Ovary (tissue), 9 donors: ENCODE data around the gene PDPR. TPM values are rescaled to one million over a fixed set of nuclear protein-coding genes. Genes with fewer than 3 reads are reported as not detected.
"Not testable (repeated sequence)": the region's sequence is repeated elsewhere in the genome, so short reads cannot be mapped to it uniquely, and the experiment has no call there.

Source experiments
- DNase-seq, 5 donors: peaks; one replicate each; pipeline ENCODE4 v3.0.0-alpha.2; 2019 to 2020
- H3K27ac ChIP-seq, 2 donors: fragments of 200-600 bp; one replicate each; pipeline versions ENCODE4 v1.5.1 to v1.8.0; 2019 to 2022
- H3K27me3 ChIP-seq: fragments of 200-600 bp; one replicate; pipeline ENCODE4 v1.8.0; 2022
- H3K36me3 ChIP-seq: fragments of 200-600 bp; sonication (generic); one replicate; pipeline ENCODE4 v1.5.1; 2019
- H3K4me1 ChIP-seq: one replicate; pipeline ENCODE4 v1.8.1; 2013; ENCODE audit warnings: mild to moderate bottlenecking, moderate library complexity; ENCODE audit not compliant: insufficient read depth
- H3K4me3 ChIP-seq: fragments of 200-600 bp; sonication (generic); one replicate; pipeline ENCODE4 v1.5.1; 2017
- H3K9me3 ChIP-seq, 2 donors: fragments of 200-600 bp in 1 of 2; sonication (generic) in 1 of 2; one replicate each; pipeline versions ENCODE4 v1.5.1 to v1.8.1; 2013 to 2019; ENCODE audit warnings: mild to moderate bottlenecking in 1 of 2, moderate library complexity in 1 of 2
- EP300 ChIP-seq: sonication (generic); formaldehyde crosslinking; IDR thresholded peaks from one replicate; pipeline ENCODE4 v1.6.1; 2017; ENCODE audit warnings: antibody characterized with exemption
- POLR2A ChIP-seq: fragments of 450-650 bp; IDR thresholded peaks from one replicate; pipeline ENCODE4 v1.6.1; 2017; ENCODE audit warnings: antibody characterized with exemption, mild to moderate bottlenecking, moderate library complexity
- WGBS, 3 donors: extraction: QIAGEN DNeasy Blood & Tissue Kit in 1 of 3; methylation state at CpG; one replicate each; pipeline versions ENCODE4 v1.1.5 to v1.1.7; 2013 to 2017; 5-methylcytosine and 5-hydroxymethylcytosine counted together
- intact Hi-C, 4 donors: fragments of 100-400 bp; cut with DNase I; formaldehyde crosslinking; loops; one replicate each; pipeline versions ENCODE4 v1.11.0 to v1.15.1; 2022 to 2023
- polyA plus RNA-seq, 2 donors: library from polyadenylated mRNA; stranded (reverse); fragments of 200-250 nt in 1 of 2; fragments of 350-450 nt in 1 of 2; fragmentation: Illumina TruSeq in 1 of 2; extraction: RNeasy Lipid Tissue Mini Kit (QIAGEN cat#74804) in 1 of 2; gene quantifications; one replicate each; pipeline ENCODE4 v1.2.3, GENCODE V29; 2013 to 2014
- total RNA-seq, 7 donors: library from RNA; depleted of rRNA in 2 of 7; stranded (reverse); fragments of >200 nt in 2 of 7; fragmentation: NEBNext Ultra II Directional in 3 of 7; extraction: Animal tissue kit (Norgen Biotek cat#: 25700) in 3 of 7; gene quantifications; one replicate each; pipeline versions ENCODE4 v1.1.0 to v1.2.4, GENCODE V29; 2016 to 2023
- TF ChIP-seq, protein P1 (sequence below), 3 donors: fragments of 450-650 bp in 2 of 3; fragments of 200-600 bp in 1 of 3; IDR thresholded peaks; one replicate each; pipeline versions ENCODE4 v1.5.1 to v1.8.0; 2016 to 2022; ENCODE audit warnings: antibody characterized with exemption in 3 of 3, mild to moderate bottlenecking in 1 of 3
- donor health status: DM: no; HTN: no; CAD: no; lungs with moderate emphysema.
- donor health status: DM: no; HTN: no; CAD: no.
- donor health status: Bipolar disorder and iron deficiency.
- donor health status: DM: yes; HTN: yes; CAD: no.
- donor health status: DM: no; HTN: no; CAD: no.
- donor health status: DM: yes; HTN: yes; CAD: no.

The PDPR gene
- total and polyA plus RNA-seq, 9 donors: 13.4 to 44.5 (median 21.7) TPM

DNA sequence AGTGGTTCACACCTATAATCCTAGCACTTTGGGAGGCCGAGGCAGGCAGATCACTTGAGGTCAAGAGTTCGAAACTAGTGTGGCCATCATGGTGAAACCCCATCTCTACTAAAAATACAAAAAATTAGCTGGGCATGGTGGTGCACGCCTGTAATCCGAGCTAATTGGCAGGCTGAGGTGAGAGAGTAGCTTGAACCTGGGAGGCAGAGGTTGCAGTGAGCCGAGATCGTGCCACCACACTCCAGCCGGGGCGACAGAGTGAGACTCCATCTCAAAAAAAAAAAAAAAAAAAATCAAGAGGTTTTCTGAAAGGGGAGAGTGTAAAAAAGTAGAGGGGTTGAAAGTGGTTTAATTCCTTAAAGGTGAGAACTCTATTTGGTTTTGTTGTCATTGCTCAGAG is 21.7 kb downstream of the PDPR start:
- H3K36me3 ChIP-seq, intact Hi-C loops, H3K27me3 ChIP-seq, H3K4me1 ChIP-seq, H3K9me3 ChIP-seq, H3K4me3 ChIP-seq, DNase-seq, H3K27ac ChIP-seq: not testable (repeated sequence)
- 92 to 94% (median 93%) methylated on average over 8 of the region's 8 CpGs for whole genome bisulfite sequencing, 3 donors

DNA sequence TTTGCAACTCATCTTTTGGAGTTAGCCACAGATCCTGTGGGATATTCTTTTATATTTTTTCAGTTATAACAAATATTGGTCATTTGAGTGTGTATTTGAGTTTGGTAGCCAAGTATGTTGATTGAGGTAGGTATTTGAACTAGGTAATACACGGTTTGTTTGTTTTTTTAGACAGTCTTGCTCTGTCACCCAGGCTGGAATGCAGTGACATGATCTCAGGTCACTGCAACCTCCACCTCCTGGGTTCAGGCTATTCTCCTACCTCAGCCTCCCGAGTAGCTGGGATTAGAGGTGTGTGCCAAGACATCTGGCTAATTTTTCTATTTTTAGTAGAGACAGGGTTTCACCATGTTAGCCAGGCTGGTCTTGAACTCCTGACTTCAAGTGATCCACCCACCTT is 22.5 kb downstream of the PDPR start:
- H3K36me3 ChIP-seq, DNase-seq: not testable (repeated sequence)
- 50 to 71% (median 54%) methylated on average over 2 of the region's 2 CpGs for WGBS, 3 donors

DNA sequence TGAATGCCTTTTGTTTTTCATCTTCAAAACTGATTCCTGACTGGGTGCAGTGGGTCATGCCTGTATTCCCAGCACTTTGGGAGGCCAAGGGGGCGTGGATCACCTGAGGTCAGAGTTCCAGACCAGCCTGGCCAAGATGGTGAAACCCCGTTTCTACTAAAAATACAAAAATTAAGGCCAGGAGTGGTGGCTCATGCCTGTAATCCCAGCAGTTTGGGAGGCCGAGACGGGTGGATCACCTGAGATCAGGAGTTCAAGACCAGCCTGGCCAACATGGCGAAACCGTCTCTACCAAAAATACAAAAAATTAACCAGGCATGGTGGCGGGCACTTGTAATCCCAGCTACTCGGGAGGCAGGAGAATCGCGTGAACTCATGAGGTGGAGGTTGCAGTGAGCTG is 28.6 kb downstream of the PDPR start:
- H3K4me1 ChIP-seq, H3K27me3 ChIP-seq, H3K36me3 ChIP-seq, H3K4me3 ChIP-seq, DNase-seq, H3K27ac ChIP-seq, H3K9me3 ChIP-seq, intact Hi-C loops: not testable (repeated sequence)
- WGBS, 3 donors: 93 to 95% (median 94%) methylated on average over 10 of the region's 10 CpGs

More for the DNA sequence above, 22.5 kb downstream of the PDPR start:
- H3K4me1 ChIP-seq, H3K4me3 ChIP-seq, H3K27me3 ChIP-seq, H3K9me3 ChIP-seq, H3K27ac ChIP-seq, intact Hi-C loops: not testable (repeated sequence)

DNA sequence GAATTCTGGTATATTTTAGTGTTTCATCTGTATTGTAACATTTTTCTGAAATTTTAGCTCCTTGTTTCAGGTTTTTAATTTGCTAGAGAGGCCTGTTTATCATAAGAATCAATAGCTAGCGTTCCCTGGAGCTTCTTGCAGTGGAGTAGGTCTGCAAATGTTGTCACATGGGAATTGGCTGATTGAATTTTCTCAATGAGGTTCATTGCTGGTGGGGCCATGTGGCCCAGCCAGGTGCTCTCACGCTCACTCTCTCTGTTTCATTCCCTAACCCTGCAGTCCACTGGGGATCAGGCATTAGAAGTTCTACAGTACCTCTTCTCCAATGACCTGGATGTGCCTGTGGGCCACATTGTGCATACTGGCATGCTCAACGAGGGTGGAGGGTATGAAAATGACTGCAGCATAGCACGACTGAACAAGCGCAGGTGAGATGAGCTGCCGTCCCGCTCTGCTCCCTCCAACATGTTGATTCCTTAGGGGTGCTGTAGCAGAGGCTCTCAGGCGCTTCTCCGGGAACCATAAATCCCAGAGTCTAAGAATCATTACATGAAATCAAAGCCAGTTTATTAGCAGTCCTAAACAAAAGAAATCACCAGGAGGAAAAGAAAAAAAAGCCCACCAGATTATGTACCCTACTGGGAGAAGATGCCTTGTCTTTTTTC is 29.2 kb downstream of the PDPR start:
- H3K4me1 ChIP-seq, DNase-seq, H3K4me3 ChIP-seq, intact Hi-C loops, H3K9me3 ChIP-seq, H3K36me3 ChIP-seq, H3K27me3 ChIP-seq, H3K27ac ChIP-seq: not testable (repeated sequence)
- WGBS, 3 donors: 80 to 86% (median 84%) methylated on average over 9 of the region's 9 CpGs

DNA sequence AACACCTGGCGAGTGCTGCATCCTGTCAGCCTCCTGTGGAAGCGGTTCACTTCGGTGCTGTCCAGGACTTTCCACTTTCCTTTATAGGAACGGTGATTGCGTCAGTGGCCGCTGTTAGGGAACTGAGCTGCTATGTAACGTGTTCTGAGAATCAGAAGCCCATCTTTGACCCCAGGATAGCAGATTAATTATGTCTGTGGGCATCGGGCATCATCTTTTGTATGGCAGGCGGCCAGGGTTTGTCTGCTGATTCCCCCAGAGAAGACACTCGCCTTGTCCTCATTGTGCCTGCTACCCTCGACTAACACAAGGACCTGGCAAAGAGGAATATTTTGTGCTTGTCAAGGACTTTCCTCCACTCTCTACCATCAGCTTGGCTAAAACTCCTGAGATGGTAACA is 33.7 kb downstream of the PDPR start:
- not testable (repeated sequence) for DNase-seq

DNA sequence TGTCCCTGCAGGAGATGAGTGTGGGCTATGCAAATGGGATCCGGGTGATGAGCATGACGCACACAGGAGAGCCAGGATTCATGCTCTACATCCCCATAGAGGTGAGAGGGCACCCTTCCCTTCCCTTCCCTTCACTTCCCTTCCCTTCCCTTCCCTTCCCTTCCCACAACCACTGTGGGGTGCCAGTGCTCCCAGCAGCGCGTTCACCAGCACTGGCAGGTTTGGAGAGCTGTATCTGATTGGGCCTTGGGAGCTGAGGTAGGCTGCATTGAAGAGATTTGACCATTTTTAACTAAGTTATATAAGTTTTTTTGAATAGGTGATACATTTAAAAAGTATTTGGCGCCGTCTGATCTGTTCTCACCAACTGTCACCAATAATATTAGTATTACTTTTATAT is 34.3 kb downstream of the PDPR start:
- 91 to 96% (median 92%) methylated on average over 6 of the region's 6 CpGs for WGBS, 3 donors
- not testable (repeated sequence) for H3K4me3 ChIP-seq, DNase-seq

More for the DNA sequence above, 33.7 kb downstream of the PDPR start:
- H3K4me3 ChIP-seq, H3K36me3 ChIP-seq, H3K27me3 ChIP-seq, H3K9me3 ChIP-seq, H3K4me1 ChIP-seq, H3K27ac ChIP-seq, intact Hi-C loops: not testable (repeated sequence)
- WGBS, 3 donors: 36 to 60% (median 49%) methylated on average over 4 to 11 of the region's 11 CpGs

DNA sequence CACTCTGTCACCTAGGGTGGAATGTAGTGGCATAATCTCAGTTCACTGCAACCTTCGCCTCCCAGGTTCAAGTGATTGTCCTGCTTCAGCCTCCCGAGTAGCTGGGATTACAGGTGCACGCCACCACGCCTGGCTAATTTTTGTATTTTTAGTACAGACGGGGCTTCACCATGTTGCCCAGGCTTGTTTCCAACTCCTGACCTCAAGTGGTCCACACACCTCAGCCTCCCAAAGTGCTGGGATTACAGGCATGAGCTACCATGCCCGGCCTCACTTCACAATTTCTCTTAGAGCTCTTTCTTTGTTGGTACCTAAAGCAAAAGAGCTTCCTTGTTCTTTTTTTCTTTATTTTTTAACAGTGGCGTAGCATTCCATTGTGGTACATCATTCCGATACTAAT is 35.2 kb downstream of the PDPR start:
- DNase-seq, H3K9me3 ChIP-seq, H3K4me3 ChIP-seq, H3K4me1 ChIP-seq, H3K27ac ChIP-seq, H3K36me3 ChIP-seq, H3K27me3 ChIP-seq, intact Hi-C loops: not testable (repeated sequence)
- WGBS, 3 donors: 93 to 96% (median 93%) methylated on average over 8 of the region's 8 CpGs

More for the DNA sequence above, 34.3 kb downstream of the PDPR start:
- intact Hi-C loops, H3K27me3 ChIP-seq, H3K4me1 ChIP-seq, H3K36me3 ChIP-seq, H3K27ac ChIP-seq, H3K9me3 ChIP-seq: not testable (repeated sequence)

DNA sequence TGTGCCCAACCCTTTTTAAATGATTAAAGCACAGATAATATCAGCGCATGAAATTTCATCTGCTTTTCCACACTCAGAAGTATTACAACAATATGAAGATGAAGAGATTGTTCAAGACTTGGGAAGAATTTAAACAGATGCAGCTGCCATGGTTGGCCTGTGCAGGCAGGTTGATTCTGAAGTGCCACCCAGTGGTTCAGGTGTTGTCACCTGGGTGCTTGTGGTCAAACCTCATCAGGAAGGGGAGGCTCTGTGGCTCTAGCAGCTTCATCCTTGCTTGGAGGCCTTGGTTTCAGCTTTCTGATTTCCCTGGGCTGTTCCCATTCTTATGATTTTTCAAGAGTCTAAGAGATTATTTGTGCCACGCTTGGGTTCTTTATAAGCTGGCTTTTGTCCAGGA is 37.3 kb downstream of the PDPR start:
- H3K27me3 ChIP-seq: no peaks in the 10 kb centered on the region
- H3K4me1 ChIP-seq: no peaks in the 10 kb centered on the region
- 77 to 85% (median 83%) methylated on average over 2 of the region's 2 CpGs for WGBS, 3 donors
- no peak for DNase-seq
- no peak for TF ChIP-seq EP300
- TF ChIP-seq POLR2A: no peak
- TF ChIP-seq, protein P1, sequence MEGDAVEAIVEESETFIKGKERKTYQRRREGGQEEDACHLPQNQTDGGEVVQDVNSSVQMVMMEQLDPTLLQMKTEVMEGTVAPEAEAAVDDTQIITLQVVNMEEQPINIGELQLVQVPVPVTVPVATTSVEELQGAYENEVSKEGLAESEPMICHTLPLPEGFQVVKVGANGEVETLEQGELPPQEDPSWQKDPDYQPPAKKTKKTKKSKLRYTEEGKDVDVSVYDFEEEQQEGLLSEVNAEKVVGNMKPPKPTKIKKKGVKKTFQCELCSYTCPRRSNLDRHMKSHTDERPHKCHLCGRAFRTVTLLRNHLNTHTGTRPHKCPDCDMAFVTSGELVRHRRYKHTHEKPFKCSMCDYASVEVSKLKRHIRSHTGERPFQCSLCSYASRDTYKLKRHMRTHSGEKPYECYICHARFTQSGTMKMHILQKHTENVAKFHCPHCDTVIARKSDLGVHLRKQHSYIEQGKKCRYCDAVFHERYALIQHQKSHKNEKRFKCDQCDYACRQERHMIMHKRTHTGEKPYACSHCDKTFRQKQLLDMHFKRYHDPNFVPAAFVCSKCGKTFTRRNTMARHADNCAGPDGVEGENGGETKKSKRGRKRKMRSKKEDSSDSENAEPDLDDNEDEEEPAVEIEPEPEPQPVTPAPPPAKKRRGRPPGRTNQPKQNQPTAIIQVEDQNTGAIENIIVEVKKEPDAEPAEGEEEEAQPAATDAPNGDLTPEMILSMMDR (IDR thresholded peaks at IDR 0.05): no peak
- H3K27ac ChIP-seq: no peak overlapping the region
- no peak overlapping the region for H3K4me3 ChIP-seq
- H3K36me3 ChIP-seq: no peaks in the 10 kb centered on the region
- intact Hi-C loops: no loop called here
- H3K9me3 ChIP-seq: no peaks in the 10 kb centered on the region
